Caco-2 (cell line): ENCODE data around the gene TMC2. TPM values are rescaled to one million over a fixed set of nuclear protein-coding genes. Genes with fewer than 3 reads are reported as not detected.

Source experiments
- BruUV-seq: library from RNA; stranded (reverse); fragments of 400-500 nt; replicated peaks from 2 replicates; lab custom pipeline; 2021; lab: Mats Ljungman, UMichigan
- CTCF ChIA-PET: fragments of 300-600 bp; sonication (Branson Sonifier 250); formaldehyde crosslinking; loops from one replicate; lab custom pipeline; 2022; ENCODE audit warnings: antibody characterized with exemption; lab: Charles Lee
- POLR2A ChIA-PET: fragments of 300-600 bp; sonication (Branson Sonifier 250); formaldehyde crosslinking; loops from one replicate; lab custom pipeline; 2022; ENCODE audit warnings: antibody characterized with exemption; lab: Charles Lee
- DNase-seq, 2 experiments: peaks; one replicate each; pipeline versions ENCODE4 v3.0.0 to v3.0.0-alpha.2; 2020 to 2022
- H3K27me3 ChIP-seq: replicated peaks from 2 replicates; pipeline ENCODE4 v1.6.0; 2011; ENCODE audit warnings: low read length; ENCODE audit not compliant: control insufficient read depth, insufficient read depth
- H3K36me3 ChIP-seq: 2 replicates; pipeline ENCODE4 v1.5.1; 2011; ENCODE audit warnings: low read length; ENCODE audit not compliant: control insufficient read depth, insufficient read depth
- H3K4me1 ChIP-seq: fragments of 250-450 bp; sonication (Bioruptor Pico); 2 replicates; pipeline ENCODE4 v1.5.1; 2020; ENCODE audit warnings: mild to moderate bottlenecking
- H3K4me3 ChIP-seq: 2 replicates; pipeline ENCODE4 v1.5.1; 2011; ENCODE audit warnings: low read depth, mild to moderate bottlenecking, control low read depth, low read length
- H3K9me3 ChIP-seq: fragments of 250-450 bp; sonication (Bioruptor Pico); 2 replicates; pipeline ENCODE4 v1.5.1; 2020; ENCODE audit warnings: mild to moderate bottlenecking, moderate library complexity
- H3K27ac Mint-ChIP-seq: one replicate; pipeline ENCODE4 v1.8.0; 2022; ENCODE audit warnings: mixed read lengths; ENCODE audit not compliant: unreplicated experiment
- H3K27me3 Mint-ChIP-seq: one replicate; pipeline ENCODE4 v1.8.0; 2022; ENCODE audit warnings: mixed read lengths; ENCODE audit not compliant: insufficient read depth, unreplicated experiment
- H3K36me3 Mint-ChIP-seq: one replicate; pipeline ENCODE4 v1.8.0; 2022; ENCODE audit warnings: mild to moderate bottlenecking, mixed read lengths; ENCODE audit not compliant: insufficient read depth, unreplicated experiment
- H3K4me1 Mint-ChIP-seq: one replicate; pipeline ENCODE4 v1.8.0; 2022; ENCODE audit warnings: low read depth, mixed read lengths; ENCODE audit not compliant: unreplicated experiment
- H3K4me3 Mint-ChIP-seq: one replicate; pipeline ENCODE4 v1.8.0; 2022; ENCODE audit warnings: mild to moderate bottlenecking, moderate library complexity, mixed read lengths; ENCODE audit not compliant: unreplicated experiment
- H3K9me3 Mint-ChIP-seq: one replicate; pipeline ENCODE4 v1.8.0; 2022; ENCODE audit warnings: mixed read lengths; ENCODE audit not compliant: unreplicated experiment
- intact Hi-C: fragments of 100-400 bp; cut with micrococcal nuclease; formaldehyde crosslinking; loops from one replicate; pipeline ENCODE4 v1.10.0; 2022; ENCODE audit not compliant: unreplicated experiment
- total RNA-seq: library from RNA; stranded (reverse); gene quantifications from 2 replicates; pipeline ENCODE4 v1.2.3, GENCODE V29; 2022
- TF ChIP-seq, protein P1 (sequence below), 2 experiments: fragments of 200-600 bp in 1 of 2; IDR thresholded peaks; 1 replicate in 1 of 2; 2 replicates in 1 of 2; pipeline versions ENCODE4 v1.5.1 to v1.8.0; 2011 to 2022; ENCODE audit warnings: antibody characterized with exemption in 1 of 2, control low read depth in 1 of 2, inconsistent platforms in 1 of 2, low read depth in 1 of 2, low read length in 1 of 2, mild to moderate bottlenecking in 1 of 2, moderate library complexity in 1 of 2; ENCODE audit not compliant: insufficient read depth in 1 of 2, severe bottlenecking in 1 of 2, unreplicated experiment in 1 of 2

The TMC2 gene
- total RNA-seq, 1 experiment from 2014 or later: not detected

DNA sequence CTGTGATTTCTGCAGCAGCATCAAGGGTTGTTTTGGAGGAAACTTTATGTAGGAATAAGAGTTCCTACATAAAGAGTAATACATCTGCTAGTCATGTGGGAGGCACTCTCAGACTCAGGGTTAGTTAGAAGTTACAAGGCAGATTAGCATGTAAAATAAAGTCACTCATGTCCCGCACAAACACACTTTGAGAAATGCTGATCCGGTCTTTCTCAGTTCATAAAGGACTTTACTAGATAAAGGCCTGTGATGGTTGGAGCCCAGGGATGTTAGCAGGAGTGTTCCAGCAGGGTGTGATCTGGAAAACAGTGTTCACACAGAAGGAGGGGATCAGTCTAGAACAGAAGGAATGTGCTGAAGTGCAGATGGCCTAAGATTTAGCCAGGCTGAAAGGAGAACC, 83.0 kb downstream of the TMC2 start:
- TF ChIP-seq, protein P1, sequence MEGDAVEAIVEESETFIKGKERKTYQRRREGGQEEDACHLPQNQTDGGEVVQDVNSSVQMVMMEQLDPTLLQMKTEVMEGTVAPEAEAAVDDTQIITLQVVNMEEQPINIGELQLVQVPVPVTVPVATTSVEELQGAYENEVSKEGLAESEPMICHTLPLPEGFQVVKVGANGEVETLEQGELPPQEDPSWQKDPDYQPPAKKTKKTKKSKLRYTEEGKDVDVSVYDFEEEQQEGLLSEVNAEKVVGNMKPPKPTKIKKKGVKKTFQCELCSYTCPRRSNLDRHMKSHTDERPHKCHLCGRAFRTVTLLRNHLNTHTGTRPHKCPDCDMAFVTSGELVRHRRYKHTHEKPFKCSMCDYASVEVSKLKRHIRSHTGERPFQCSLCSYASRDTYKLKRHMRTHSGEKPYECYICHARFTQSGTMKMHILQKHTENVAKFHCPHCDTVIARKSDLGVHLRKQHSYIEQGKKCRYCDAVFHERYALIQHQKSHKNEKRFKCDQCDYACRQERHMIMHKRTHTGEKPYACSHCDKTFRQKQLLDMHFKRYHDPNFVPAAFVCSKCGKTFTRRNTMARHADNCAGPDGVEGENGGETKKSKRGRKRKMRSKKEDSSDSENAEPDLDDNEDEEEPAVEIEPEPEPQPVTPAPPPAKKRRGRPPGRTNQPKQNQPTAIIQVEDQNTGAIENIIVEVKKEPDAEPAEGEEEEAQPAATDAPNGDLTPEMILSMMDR (IDR thresholded peaks at IDR 0.05; ENCODE audit: insufficient read depth in 1 of 2, low read depth in 1 of 2, low read length in 1 of 2, severe bottlenecking in 1 of 2, unreplicated experiment in 1 of 2): no peak
- no peaks in the 10 kb centered on the region for H3K27me3 ChIP-seq
- no peak for DNase-seq
- H3K9me3 ChIP-seq: no peaks in the 10 kb centered on the region
- H3K4me3 ChIP-seq: no peak overlapping the region
- H3K4me3 Mint-ChIP-seq: no peak overlapping the region
- no peaks in the 10 kb centered on the region for H3K4me1 Mint-ChIP-seq
- H3K36me3 Mint-ChIP-seq: no peaks in the 10 kb centered on the region
- peaks cover 9% of the 10 kb centered on the region for H3K27me3 Mint-ChIP-seq
- no peaks in the 10 kb centered on the region for H3K9me3 Mint-ChIP-seq
- BruUV-seq: no TSS peak
- 0 out of 2 replicates have a peak, but pooled peaks cover 5% of the 10 kb centered on the region for H3K4me1 ChIP-seq
- H3K27ac Mint-ChIP-seq: no peak overlapping the region
- CTCF ChIA-PET: no interaction called here
- intact Hi-C loops: no loop called here
- POLR2A ChIA-PET: no interaction called here
- H3K36me3 ChIP-seq: no peaks in the 10 kb centered on the region

DNA sequence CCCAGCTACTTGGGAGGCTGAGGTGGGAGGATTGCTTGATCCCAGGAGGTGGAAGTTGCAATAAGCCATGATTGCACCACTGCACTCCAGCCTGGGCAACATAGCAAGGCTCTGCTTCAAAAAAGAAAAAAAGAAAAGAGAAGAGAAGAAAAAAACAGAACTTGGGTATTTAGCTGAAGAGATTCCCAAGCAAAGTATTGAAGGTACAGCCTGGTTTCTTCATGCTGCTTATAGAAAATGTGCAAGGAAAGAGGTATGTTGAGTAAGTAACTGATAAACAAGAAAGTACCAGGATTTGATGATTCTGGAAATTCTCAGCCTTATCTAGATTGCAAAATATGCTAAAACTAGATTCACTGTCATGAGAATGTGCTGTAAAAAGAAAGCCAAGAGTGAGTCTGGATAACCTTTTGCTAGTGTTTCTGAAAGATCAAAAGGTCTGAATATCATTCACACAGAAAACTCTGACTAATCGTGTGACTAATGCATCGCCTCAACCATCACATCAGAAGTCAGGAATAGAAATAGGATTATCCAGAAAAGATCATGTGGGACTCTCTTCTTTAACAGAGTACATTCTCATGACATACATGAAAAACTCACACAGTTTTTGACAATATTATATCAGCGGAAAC, 83.7 kb downstream of the TMC2 start:
- H3K27me3 Mint-ChIP-seq: peaks cover 9% of the 10 kb centered on the region
- H3K4me3 Mint-ChIP-seq: no peak overlapping the region

DNA sequence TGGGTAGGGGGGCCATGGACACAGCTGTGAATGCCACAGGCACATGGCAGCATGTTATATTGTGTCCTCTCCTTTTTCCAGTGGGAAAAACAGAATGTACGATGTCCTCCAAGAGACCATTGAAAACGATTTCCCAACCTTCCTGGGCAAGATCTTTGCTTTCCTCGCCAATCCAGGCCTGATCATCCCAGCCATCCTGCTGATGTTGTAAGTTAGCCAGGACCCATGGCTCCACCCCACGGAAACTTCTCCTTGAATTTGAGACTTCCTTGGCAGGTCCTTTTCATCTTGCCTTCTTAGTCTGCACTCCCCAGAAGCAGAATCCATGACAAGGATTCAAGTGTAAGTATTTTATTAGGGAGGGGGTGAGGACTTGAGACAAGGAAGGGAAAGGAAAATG, 87.8 kb downstream of the TMC2 start:
- no peaks in the 10 kb centered on the region; the same call in none of the 2 replicates for H3K9me3 ChIP-seq
- no peaks in the 10 kb centered on the region for H3K36me3 Mint-ChIP-seq
- H3K27me3 Mint-ChIP-seq: peaks cover 4% of the 10 kb centered on the region
- H3K4me1 Mint-ChIP-seq: no peaks in the 10 kb centered on the region
- ChIA-PET POLR2A (no interaction called here), CTCF (no interaction called here)
- 0 out of 2 replicates have a peak, but pooled peaks cover 5% of the 10 kb centered on the region for H3K4me1 ChIP-seq
- intact Hi-C loops: no loop called here
- H3K4me3 ChIP-seq: no peak overlapping the region
- BruUV-seq: no TSS peak
- H3K36me3 ChIP-seq: no peaks in the 10 kb centered on the region
- H3K9me3 Mint-ChIP-seq: no peaks in the 10 kb centered on the region
- H3K27ac Mint-ChIP-seq: no peak overlapping the region
- no peak for DNase-seq
- H3K4me3 Mint-ChIP-seq: no peak overlapping the region
- TF ChIP-seq, protein P1 (IDR thresholded peaks at IDR 0.05; ENCODE audit: insufficient read depth in 1 of 2, low read depth in 1 of 2, low read length in 1 of 2, severe bottlenecking in 1 of 2, unreplicated experiment in 1 of 2): no peak
- no peaks in the 10 kb centered on the region for H3K27me3 ChIP-seq

More for the DNA sequence above, 83.7 kb downstream of the TMC2 start:
- no peaks in the 10 kb centered on the region for H3K36me3 Mint-ChIP-seq
- Histone ChIP-seq H3K4me1 (0 out of 2 replicates have a peak, but pooled peaks cover 5% of the 10 kb centered on the region), H3K4me3 (no peak overlapping the region), H3K36me3 (no peaks in the 10 kb centered on the region), H3K9me3 (no peaks in the 10 kb centered on the region), H3K27me3 (no peaks in the 10 kb centered on the region)
- POLR2A ChIA-PET: no interaction called here
- DNase-seq: no peak
- intact Hi-C loops: no loop called here
- TF ChIP-seq, protein P1 (IDR thresholded peaks at IDR 0.05; ENCODE audit: insufficient read depth in 1 of 2, low read depth in 1 of 2, low read length in 1 of 2, severe bottlenecking in 1 of 2, unreplicated experiment in 1 of 2): no peak
- H3K27ac Mint-ChIP-seq: no peak overlapping the region
- no peaks in the 10 kb centered on the region for H3K4me1 Mint-ChIP-seq
- CTCF ChIA-PET: no interaction called here
- no TSS peak for BruUV-seq
- no peaks in the 10 kb centered on the region for H3K9me3 Mint-ChIP-seq
